Thyroid gland (tissue), 4 donors: Measurements from ENCODE around the gene ACSL3. TPM values are rescaled to one million over a fixed set of nuclear protein-coding genes. Genes with fewer than 3 reads are reported as not detected.
"Not testable (repeated sequence)": the region's sequence is repeated elsewhere in the genome, so short reads cannot be mapped to it uniquely, and the experiment has no call there.

ENCODE experiments used
- DNase-seq, 2 donors: peaks; one replicate each; pipeline ENCODE4 v3.0.0-alpha.2; 2019
- H3K27ac ChIP-seq, 3 donors: fragments of 200-600 bp; sonication (generic); 1 replicate in 2 of 3; 2 replicates in 1 of 3; pipeline ENCODE4 v1.5.1; 2016 to 2019; ENCODE audit warnings: mild to moderate bottlenecking in 1 of 3, moderate library complexity in 1 of 3
- H3K27me3 ChIP-seq: fragments of 200-600 bp; sonication (generic); one replicate; pipeline ENCODE4 v1.5.1; 2019
- H3K36me3 ChIP-seq, 2 donors: fragments of 200-600 bp; sonication (generic); one replicate each; pipeline ENCODE4 v1.5.1; 2016 to 2019
- H3K4me1 ChIP-seq, 2 donors: fragments of 200-600 bp; sonication (generic); one replicate each; pipeline ENCODE4 v1.5.1; 2017 to 2019
- H3K4me3 ChIP-seq, 3 donors: fragments of 200-600 bp; sonication (generic); replicated peaks in 1 of 3; 1 replicate in 2 of 3; 2 replicates in 1 of 3; pipeline ENCODE4 v1.5.1; 2016; ENCODE audit warnings: mild to moderate bottlenecking in 1 of 3
- H3K9me3 ChIP-seq: fragments of 200-600 bp; sonication (generic); one replicate; pipeline ENCODE4 v1.5.1; 2017
- POLR2A ChIP-seq, 2 donors: fragments of 450-650 bp; IDR thresholded peaks; one replicate each; pipeline ENCODE4 v1.6.1; 2017; ENCODE audit warnings: antibody characterized with exemption in 2 of 2, mild to moderate bottlenecking in 2 of 2, moderate library complexity in 1 of 2
- WGBS, 2 donors: methylation state at CpG; one replicate each; pipeline ENCODE4 v1.1.5; 2017; 5-methylcytosine and 5-hydroxymethylcytosine counted together
- intact Hi-C: fragments of 100-400 bp; cut with DNase I; formaldehyde crosslinking; loops from one replicate; pipeline ENCODE4 v1.15.1; 2023
- total RNA-seq, 4 donors: library from RNA; depleted of rRNA; stranded (reverse); fragments of >200 nt; gene quantifications; one replicate each; pipeline ENCODE4 v1.2.3, GENCODE V29; 2016
- TF ChIP-seq, protein P1 (sequence below), 6 experiments: fragments of 200-600 bp in 3 of 6; fragments of 450-650 bp in 3 of 6; sonication (generic) in 3 of 6; IDR thresholded peaks; one replicate each; pipeline ENCODE4 v1.5.1; 2016 to 2019; ENCODE audit warnings: antibody characterized with exemption in 6 of 6, mild to moderate bottlenecking in 2 of 6, inconsistent platforms in 1 of 6, moderate library complexity in 1 of 6

Gene ACSL3
- total RNA-seq, 4 donors from 2014 or later = 62.0 to 85.8 (median 76.6) TPM

DNA sequence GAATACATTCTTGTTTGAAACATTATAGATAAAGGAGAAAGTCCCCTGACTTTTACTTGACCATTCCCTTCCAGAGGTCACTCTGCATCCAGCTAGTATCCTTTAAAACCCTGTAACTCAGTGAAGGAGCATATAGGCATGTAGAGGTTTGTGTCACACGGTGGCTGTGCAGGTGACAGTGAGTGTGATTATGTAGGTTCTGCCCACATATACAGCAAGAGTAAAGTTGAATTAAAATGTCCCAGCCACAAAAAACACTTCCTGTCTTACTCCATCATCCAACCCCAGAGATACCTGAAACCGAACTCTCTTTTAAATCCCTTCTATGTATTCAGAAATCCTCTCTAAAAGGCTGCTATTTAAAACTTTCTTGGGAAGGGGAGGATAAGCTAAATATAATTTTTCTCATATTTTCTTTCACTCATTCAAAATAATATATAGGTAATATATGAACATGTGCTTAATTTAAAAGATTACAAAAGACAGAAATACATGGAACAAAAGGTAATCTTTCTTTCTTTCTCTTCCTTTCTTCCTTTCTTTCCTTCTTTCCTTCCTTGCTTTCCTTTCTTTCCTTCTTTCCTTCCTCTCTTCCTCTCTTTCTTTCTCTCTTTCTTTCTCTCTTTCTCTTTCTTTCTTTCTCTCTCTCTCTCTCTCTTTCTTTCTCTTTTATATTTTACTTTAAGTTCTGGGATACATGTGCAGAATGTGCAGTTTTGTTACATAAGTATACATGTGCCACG lies 20.6 kb upstream of the ACSL3 start:
- DNase-seq = no peak
- WGBS, 2 donors = 83 to 85% methylated on average over 3 of the region's 3 CpGs
- intact Hi-C loops = no loop called here
- no peak overlapping the region for H3K27ac ChIP-seq
- H3K4me1 ChIP-seq = peaks cover 0 to 8% of the 10 kb centered on the region in 2 donors
- no peaks in the 10 kb centered on the region for H3K9me3 ChIP-seq
- H3K4me3 ChIP-seq = no peak overlapping the region
- TF ChIP-seq, protein P1, sequence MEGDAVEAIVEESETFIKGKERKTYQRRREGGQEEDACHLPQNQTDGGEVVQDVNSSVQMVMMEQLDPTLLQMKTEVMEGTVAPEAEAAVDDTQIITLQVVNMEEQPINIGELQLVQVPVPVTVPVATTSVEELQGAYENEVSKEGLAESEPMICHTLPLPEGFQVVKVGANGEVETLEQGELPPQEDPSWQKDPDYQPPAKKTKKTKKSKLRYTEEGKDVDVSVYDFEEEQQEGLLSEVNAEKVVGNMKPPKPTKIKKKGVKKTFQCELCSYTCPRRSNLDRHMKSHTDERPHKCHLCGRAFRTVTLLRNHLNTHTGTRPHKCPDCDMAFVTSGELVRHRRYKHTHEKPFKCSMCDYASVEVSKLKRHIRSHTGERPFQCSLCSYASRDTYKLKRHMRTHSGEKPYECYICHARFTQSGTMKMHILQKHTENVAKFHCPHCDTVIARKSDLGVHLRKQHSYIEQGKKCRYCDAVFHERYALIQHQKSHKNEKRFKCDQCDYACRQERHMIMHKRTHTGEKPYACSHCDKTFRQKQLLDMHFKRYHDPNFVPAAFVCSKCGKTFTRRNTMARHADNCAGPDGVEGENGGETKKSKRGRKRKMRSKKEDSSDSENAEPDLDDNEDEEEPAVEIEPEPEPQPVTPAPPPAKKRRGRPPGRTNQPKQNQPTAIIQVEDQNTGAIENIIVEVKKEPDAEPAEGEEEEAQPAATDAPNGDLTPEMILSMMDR (IDR thresholded peaks at IDR 0.05) = no peak
- no peak for TF ChIP-seq POLR2A (IDR thresholded peaks at IDR 0.05)
- H3K36me3 ChIP-seq = no peaks in the 10 kb centered on the region
- H3K27me3 ChIP-seq = no peaks in the 10 kb centered on the region

DNA sequence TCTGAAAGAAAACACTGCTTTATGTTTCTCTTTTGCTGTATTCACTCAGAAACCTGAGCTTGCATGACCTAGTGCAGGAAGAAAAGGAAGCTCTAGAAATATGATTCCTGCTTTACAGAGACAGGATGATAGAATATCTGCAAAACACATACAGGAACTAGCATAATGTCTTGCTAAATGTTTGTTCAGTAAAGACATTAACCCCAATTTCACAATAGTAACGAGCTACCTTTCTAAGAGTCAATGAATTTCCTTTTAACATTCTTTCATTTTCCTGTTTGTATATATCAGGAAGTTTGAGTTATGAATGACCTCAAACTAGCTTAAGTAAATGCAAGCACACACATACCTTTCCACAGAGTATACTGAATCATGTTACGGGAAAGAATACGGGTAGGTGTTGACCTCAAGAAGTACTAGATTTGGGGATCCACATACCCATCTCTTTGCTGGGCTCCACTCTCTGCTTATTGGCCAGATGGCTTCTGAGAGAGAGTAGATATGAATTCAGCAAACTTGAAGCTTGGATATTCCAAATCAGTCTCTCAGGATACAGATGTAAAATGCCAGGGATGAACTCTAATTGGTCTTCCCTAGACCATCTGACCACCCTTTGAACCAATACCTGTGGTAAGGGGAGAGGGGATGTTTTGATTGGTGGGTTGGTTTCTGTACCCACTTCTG lies 18.2 kb upstream of the ACSL3 start:
- H3K36me3 ChIP-seq = no peaks in the 10 kb centered on the region
- H3K27me3 ChIP-seq = no peaks in the 10 kb centered on the region
- no peaks in the 10 kb centered on the region for H3K4me1 ChIP-seq
- no peak for DNase-seq
- H3K9me3 ChIP-seq = no peaks in the 10 kb centered on the region
- no peak for TF ChIP-seq POLR2A (IDR thresholded peaks at IDR 0.05)
- TF ChIP-seq, protein P1 (IDR thresholded peaks at IDR 0.05) = no peak
- H3K4me3 ChIP-seq = no peak overlapping the region
- intact Hi-C loops = no loop called here
- WGBS, 2 donors = 69 to 71% methylated on average over 3 of the region's 3 CpGs
- H3K27ac ChIP-seq = no peak overlapping the region

DNA sequence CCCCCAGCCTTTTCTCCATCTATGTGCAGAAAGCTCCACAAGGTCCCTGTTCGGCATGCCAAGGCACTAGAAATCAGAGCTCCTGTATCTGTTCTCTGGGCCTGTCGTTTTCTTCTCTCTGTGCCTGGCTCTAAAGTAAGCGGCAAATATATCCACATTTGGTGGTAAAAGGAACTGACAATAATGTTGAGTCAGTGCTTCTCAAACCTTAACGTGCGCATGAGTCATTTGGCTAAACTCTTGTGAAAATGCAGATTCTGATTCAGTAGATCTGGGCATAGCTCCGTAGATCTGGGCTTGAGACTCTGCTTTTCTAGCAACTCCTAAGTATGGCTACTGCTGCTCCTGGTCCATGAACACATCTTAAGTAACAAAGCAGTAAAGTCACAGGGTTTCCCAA lies 16.5 kb upstream of the ACSL3 start:
- Histone ChIP-seq H3K36me3 (no peaks in the 10 kb centered on the region), H3K9me3 (no peaks in the 10 kb centered on the region), H3K27me3 (no peaks in the 10 kb centered on the region), H3K4me3 (no peak overlapping the region), H3K27ac (no peak overlapping the region), H3K4me1 (no peaks in the 10 kb centered on the region)
- intact Hi-C loops = no loop called here
- DNase-seq = no peak
- 76 to 80% methylated on average over 6 of the region's 6 CpGs for WGBS, 2 donors
- TF ChIP-seq, protein P1 (IDR thresholded peaks at IDR 0.05) = no peak
- no peak for TF ChIP-seq POLR2A (IDR thresholded peaks at IDR 0.05)

DNA sequence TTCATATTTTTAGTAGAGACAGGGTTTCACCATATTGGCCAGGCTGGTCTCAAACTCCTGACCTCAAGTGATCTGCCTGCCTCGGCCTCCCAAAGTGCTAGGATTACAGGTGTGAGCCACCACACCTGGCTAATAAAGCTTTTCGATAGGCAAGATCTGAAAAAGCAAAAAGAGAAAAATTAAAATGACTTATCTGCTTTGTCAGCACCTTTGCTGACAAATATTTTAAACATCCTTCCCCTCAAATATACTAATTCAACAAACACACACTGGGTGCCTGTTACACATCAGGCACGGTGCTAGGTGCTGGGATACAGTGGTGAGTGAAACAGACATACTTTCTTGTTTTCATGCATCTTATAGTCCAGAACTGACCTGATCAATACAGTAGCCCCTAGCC lies 15.5 kb upstream of the ACSL3 start:
- H3K4me3 ChIP-seq, DNase-seq, H3K27me3 ChIP-seq, intact Hi-C loops, H3K9me3 ChIP-seq, H3K36me3 ChIP-seq, H3K4me1 ChIP-seq, H3K27ac ChIP-seq: not testable (repeated sequence)
- WGBS, 2 donors = 96% methylated on average over 3 of the region's 3 CpGs

DNA sequence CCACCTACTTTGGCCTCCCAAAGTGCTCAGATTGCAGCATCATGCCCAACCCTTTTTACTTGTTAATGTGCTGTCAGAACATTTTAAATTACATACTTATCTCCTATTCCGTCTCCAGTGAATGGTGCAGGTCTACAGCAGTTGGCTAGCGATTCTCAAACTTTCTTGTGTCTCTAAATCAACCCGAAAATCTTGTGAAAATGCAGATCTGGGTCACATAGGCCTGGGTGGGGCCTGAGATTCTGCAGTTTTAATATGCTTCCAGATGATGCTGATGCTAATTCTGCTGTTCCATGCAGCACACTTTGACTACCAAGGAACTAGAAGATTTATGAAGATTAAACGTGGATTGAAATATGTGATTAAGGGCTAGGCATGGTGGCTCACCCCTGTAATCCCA lies 14.8 kb upstream of the ACSL3 start:
- intact Hi-C loops = no loop called here
- H3K27me3 ChIP-seq = no peaks in the 10 kb centered on the region
- no peaks in the 10 kb centered on the region for H3K9me3 ChIP-seq
- no peaks in the 10 kb centered on the region for H3K4me1 ChIP-seq
- no peak overlapping the region for H3K27ac ChIP-seq
- TF ChIP-seq POLR2A (IDR thresholded peaks at IDR 0.05) = no peak
- TF ChIP-seq, protein P1 (IDR thresholded peaks at IDR 0.05) = no peak
- WGBS, 2 donors = 79 to 87% methylated on average over 4 of the region's 4 CpGs
- no peak overlapping the region for H3K4me3 ChIP-seq
- H3K36me3 ChIP-seq = no peaks in the 10 kb centered on the region
- DNase-seq = no peak

DNA sequence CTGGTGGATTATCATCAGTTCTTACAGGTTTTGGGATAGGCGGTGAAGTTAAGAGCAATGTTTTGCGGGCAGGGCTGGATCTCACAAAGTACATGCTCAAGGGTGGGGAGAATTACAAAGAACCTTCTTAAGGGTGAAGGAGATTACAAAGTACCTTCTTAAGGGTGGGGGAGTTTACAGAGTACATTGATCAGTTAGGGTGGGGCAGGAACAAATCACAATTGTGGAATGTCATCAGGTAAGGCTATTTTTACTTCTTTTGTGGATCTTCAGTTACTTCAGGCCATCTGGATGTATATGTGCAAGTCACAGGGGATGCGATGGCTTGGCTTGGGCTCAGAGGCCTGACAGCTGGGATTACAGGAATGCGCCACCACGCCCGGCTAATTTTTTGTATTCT lies 12.8 kb upstream of the ACSL3 start:
- 93 to 96% methylated on average over 6 of the region's 6 CpGs for WGBS, 2 donors
- H3K27ac ChIP-seq, H3K9me3 ChIP-seq, intact Hi-C loops, DNase-seq, H3K4me1 ChIP-seq, H3K27me3 ChIP-seq, H3K4me3 ChIP-seq, H3K36me3 ChIP-seq: not testable (repeated sequence)
